GM21737 (cell line): Measurements from ENCODE around the gene RAB33A.
"Not testable (repeated sequence)": the region's sequence is repeated elsewhere in the genome, so short reads cannot be mapped to it uniquely, and the experiment has no call there.

Source experiments
- ATAC-seq: cut with Tn5 transposase; IDR thresholded peaks from one replicate; pipeline ENCODE4 v1.9.1; 2021; ENCODE audit warnings: mild to moderate bottlenecking, moderate library complexity; ENCODE audit not compliant: unreplicated experiment

Gene RAB33A

GRCh38 chrX:130231184-130231583, 59.4 kb downstream of the RAB33A start:
- not testable (repeated sequence) for ATAC-seq
